ENCODE measurements around the gene DUSP11.
A peak's percentile ranks its signal among the peaks of the same experiment; 100 is the strongest.
"Not testable (repeated sequence)": the region's sequence is repeated elsewhere in the genome, so short reads cannot be mapped to it uniquely, and the experiment has no call there.

The DUSP11 gene

GRCh38 chr2:73770725-73771124, 9.2 kb downstream of the DUSP11 start:
- no peak for DNase-seq

- DNase-seq: no peak
These were observed 12.9 kb downstream of the DUSP11 start for GRCh38 chr2:73766994-73767393.

- no peak for DNase-seq
These were observed 13.6 kb downstream of the DUSP11 start for GRCh38 chr2:73766349-73766748.

- DNase-seq: no peak
These were observed 15.0 kb downstream of the DUSP11 start for GRCh38 chr2:73764945-73765344.

DNA sequence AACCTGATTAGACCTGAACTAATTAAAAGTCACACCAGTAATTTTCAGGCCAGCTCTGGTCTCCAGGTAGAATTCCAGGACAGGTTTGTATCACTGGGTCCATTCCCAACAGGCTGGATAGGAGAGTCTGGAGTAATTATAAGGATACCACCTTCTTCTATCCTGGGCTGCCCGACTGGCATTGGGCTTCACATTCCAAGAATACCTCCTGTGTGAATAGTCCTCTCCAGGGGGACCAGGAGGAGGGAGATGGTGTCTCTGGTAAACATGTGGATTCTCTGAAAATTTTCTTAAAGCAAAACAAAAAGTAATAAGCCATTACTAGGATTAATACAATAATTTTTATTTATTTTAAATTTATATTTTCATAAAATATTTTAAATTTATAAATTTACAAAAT, 17.3 kb downstream of the DUSP11 start:
- no peak for DNase-seq

GRCh38 chr2:73759904-73760303, 20.0 kb downstream of the DUSP11 start:
- DNase-seq: no peak

- DNase-seq: no peak
These were observed 20.6 kb downstream of the DUSP11 start for GRCh38 chr2:73759285-73759764.

DNA sequence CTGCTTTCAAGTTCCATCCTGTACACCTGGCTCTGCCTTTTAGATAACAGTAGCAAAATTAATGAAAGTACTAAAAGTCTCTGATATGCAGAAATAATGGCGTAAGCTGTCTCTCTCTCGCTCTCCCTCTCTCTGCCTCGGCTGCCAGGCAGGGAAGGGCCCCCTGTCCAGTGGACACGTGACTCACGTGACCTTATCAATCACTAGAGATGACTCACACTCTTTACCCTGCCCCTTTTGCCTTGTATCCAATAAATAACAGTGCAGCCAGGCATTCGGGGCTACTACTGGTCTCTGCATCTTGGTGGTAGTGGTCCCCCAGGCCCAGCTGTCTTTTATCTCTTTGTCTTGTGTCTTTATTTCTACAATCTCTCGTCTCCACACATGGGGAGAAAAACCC, 25.6 kb downstream of the DUSP11 start:
- not testable (repeated sequence) for DNase-seq

DNA sequence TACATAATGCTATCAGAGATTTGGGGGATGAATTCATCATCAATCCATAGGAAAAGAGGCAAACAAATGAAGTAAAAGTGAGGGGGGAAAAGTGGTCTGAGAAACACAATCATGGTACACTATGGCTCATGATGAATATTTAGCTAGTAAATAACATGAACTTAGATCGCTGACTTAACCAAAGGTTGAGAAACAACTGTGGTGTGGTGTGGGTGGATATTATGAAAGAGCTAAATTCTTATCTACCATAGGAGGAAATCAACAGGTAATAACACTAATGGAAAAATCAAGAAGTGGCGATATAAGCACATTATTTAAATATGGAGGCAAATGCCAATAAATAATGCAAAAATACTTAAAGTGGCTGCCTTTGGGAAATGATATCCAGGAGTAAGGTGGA, 30.6 kb downstream of the DUSP11 start:
- no peak for DNase-seq

DNA sequence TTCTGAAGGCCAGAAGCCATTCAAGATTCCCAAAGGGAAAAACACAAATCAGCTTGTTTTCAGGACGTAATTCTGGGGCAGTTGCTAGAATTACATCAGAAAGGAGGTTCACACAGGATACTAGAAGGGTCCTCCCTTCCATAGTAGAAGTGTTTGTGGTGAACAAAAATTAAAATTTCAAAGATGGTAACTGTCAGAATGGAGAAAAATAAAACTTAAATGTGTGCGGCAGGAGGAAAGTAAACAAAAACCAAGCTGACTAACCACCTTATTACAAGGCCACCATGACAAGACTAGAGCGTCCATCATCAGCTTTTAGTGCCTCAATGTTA, 33.1 kb downstream of the DUSP11 start:
- no peak for DNase-seq

GRCh38 chr2:73746015-73746876, 33.7 kb downstream of the DUSP11 start:
- no peak for DNase-seq

GRCh38 chr2:73740767-73741166, 39.1 kb downstream of the DUSP11 start:
- no peak for DNase-seq

DNA sequence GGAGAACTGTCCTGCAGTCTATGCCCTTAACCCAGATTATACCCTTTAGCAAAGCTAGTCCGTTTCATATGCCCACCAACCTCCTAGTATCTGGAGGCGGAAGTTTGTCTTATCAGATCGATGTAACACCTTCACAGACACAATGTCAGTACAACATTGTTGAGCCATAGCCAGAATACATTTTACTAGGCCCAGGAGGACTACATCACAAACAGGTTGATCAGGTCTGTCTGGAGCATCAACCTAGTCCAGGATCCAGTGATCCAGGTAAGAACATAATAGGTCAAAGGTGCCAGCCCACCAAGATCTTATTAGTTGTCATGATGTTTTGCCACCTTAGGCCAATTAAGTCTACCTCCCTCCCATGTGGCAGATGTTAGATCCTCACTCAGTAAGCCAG, 40.8 kb downstream of the DUSP11 start:
- no peak for DNase-seq

DNA sequence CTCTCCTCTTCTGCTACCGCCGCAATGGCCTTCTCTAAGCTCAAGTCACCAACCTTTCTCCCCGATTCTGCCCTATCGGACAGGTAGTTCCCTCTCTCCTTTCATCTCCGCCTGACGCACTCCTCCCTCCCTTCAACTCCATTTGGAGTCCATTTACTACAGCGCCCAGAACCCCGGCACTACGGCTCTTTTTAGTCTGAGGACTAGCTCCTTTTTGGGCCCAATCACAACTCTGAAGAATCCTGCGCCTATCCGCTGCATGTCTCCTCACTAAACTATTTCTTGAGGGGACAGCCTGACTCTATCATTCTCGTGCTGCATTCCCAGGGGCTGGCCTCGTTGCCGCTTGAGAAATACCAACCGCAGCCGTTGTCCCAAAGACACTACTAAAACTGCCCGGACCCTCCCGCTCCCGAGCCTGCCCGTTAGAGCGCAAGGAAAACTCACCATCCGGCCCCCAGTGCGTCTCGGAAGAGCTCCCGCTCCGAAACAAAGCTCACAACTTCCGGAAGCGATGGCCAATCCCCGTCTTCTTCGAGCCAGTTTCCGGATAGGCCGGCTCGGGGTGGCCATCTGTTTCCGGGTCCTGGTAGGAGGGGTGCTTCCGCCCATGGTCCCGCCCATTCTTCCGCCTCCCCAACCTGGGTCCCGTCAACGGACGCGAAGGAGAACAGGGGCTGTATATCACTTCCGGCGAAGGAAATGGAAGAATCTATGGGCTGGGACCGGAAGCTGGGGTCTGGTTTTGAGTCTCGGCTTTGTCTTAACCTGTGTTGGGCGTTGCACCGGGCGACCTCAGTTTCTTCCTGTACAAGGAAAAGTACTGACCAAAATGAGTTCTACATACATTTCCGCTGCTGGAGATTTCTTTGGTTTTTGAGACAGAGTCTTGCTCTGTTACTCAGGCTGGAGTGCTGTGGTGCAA, 42.8 kb downstream of the DUSP11 start, which contains the start of gene TPRKB:
Gene TPRKB (minus strand): TSS at position 491 of the 925 bp plus-strand sequence. CDS start 2,776 bp downstream, outside the sequence.
- peak; percentile 76 for DNase-seq

GRCh38 chr2:73736378-73736777, 43.5 kb downstream of the DUSP11 start:
- no peak for DNase-seq

GRCh38 chr2:73730810-73731209, 49.1 kb downstream of the DUSP11 start:
- DNase-seq: no peak

DNA sequence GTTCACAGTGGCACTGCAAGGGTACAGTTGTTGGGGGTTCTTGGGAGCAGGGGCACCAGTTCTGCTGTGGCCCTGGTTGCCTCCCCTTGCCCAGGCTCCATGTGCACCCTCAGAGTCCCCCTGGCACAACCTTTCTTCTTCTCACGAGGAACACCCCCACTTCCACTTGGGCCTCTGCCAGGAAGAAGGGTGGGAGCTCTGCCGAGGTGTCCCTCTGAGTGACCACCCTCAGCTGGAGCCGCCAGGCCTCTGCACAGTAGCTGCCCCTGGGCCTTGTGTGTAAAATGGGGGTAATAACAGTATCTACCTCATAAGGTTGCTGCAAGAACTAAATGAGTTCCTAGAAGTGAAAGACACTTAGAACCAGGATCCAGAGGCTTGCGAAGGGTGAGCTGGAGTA, 51.2 kb downstream of the DUSP11 start:
- no peak for DNase-seq

GRCh38 chr2:73728043-73728442, 51.9 kb downstream of the DUSP11 start:
- DNase-seq: no peak

GRCh38 chr2:73726657-73727056, 53.2 kb downstream of the DUSP11 start:
- not testable (repeated sequence) for DNase-seq

DNA sequence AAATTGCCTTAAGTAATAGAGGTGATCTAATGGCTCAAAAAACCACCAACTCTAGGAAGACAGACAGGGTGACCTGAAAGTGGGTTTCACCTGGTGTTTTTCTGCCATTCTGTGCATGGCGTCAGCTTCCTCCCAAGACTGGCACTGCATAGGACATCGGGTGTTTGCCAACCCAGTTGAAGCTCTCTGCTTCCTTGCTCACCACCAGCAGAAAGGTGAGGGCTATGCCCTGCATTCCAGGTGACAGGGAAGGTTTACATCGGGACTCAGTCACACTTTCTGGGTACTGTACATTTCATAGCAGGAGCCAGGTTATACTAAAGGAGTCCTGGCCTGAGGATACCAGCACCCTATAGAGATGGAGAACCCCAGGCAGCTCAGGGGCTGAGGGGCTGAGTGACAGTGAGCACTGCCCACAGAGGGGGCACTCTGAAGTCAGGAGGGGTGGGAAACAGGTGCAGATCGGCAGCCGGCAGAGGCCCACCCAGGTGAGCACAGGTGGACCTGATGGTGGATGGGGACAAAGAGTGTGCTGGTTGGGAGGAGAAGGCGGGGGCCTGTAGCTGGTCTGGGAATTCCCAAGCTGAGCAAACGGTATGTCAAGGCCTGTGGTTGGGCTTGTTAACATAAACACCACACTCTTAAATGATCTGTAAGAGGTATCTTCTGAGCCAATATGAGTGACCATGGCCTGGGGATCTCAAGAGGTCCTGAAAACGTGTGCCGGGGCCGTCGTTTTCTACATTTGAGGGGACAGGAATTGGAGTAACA, 60.9 kb downstream of the DUSP11 start:
- no peak for DNase-seq

GRCh38 chr2:73718421-73718820, 61.5 kb downstream of the DUSP11 start:
- no peak for DNase-seq

GRCh38 chr2:73717695-73718094, 62.2 kb downstream of the DUSP11 start:
- DNase-seq: not testable (repeated sequence)

DNA sequence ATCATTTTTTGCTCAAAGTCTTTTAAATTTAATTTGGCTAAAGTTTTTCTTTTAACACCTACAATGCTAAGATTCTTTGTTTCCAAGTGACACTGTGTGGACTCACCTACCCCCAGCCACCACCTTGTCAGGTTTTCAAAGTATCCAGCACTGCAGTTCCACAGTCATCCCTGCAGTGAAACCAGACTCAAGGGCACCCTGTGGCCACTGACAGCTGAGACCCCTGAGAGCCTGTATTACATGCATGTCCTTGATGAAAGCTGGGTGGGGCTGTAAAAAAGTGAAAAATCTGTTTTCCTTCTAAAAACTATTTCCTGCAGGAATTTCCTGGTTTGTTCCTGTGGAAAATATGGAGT, 62.7 kb downstream of the DUSP11 start:
- DNase-seq: no peak
